GM12872 (cell line): ENCODE measurements around the gene ZNF263.

ENCODE experiments used
- CTCF ChIP-seq: IDR thresholded peaks from 3 replicates; pipeline ENCODE4 v1.5.1; 2011; ENCODE audit warnings: low read depth, mild to moderate bottlenecking, low read length, moderate library complexity; ENCODE audit not compliant: insufficient read depth

ZNF263 gene

GRCh38 chr16:3282730-3283542 is at the start of gene ZNF263:
ZNF263 (plus strand) TSS chr16:3283491; CDS start chr16:3283819, 328 bp downstream.
- TF ChIP-seq CTCF: no peak

GRCh38 chr16:3234543-3234856 is 48.8 kb upstream of the ZNF263 start:
- no peak for TF ChIP-seq CTCF

GRCh38 chr16:3234857-3235561 is 48.3 kb upstream of the ZNF263 start, which contains the start of gene ZNF200:
ZNF200 (minus strand) TSS chr16:3235158; CDS start chr16:3233755, 1,403 bp downstream.
- no peak for TF ChIP-seq CTCF

GRCh38 chr16:3235856-3236669 is 47.2 kb upstream of the ZNF263 start:
- TF ChIP-seq CTCF: no peak

- no peak for TF ChIP-seq CTCF
Observed at GRCh38 chr16:3241761-3242160, 41.5 kb upstream of the ZNF263 start.

GRCh38 chr16:3242709-3243108 is 40.6 kb upstream of the ZNF263 start:
- no peak for TF ChIP-seq CTCF

GRCh38 chr16:3243882-3244281 is 39.4 kb upstream of the ZNF263 start:
- TF ChIP-seq CTCF: no peak
